ENCODE data around the gene CHD9.

DNA sequence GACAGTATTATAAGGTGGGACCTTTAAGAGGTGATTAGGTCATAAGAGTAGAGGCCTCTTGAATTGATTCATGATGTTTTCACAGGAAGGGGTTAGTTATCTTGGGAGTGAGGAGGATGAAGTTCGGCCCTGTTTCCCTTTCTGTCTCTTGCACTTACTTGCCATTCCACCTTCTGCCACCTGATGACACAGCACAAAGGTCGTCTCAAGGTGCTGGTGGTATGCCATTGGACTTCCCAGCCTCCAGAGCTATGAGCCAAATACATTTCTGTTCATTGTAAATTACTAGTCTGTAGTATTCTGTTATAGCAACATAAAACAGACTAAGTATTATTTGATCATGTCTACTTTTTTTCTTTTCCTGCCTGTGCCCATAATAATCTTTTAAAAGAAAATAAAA, 23.5 kb downstream of the CHD9 start:
- TF ChIP-seq KLF1 (tag by site-specific recombination; IDR thresholded peaks at IDR 0.05) = no peak
- no peak for TF ChIP-seq YY1 (tag by site-specific recombination; IDR thresholded peaks at IDR 0.05)
- TF ChIP-seq ZBTB8A (tag by site-specific recombination; IDR thresholded peaks at IDR 0.05) = no peak
- no peak for TF ChIP-seq ZNF302 (tag by site-specific recombination; IDR thresholded peaks at IDR 0.05; ENCODE audit: low read depth)
- TF ChIP-seq, protein P1, sequence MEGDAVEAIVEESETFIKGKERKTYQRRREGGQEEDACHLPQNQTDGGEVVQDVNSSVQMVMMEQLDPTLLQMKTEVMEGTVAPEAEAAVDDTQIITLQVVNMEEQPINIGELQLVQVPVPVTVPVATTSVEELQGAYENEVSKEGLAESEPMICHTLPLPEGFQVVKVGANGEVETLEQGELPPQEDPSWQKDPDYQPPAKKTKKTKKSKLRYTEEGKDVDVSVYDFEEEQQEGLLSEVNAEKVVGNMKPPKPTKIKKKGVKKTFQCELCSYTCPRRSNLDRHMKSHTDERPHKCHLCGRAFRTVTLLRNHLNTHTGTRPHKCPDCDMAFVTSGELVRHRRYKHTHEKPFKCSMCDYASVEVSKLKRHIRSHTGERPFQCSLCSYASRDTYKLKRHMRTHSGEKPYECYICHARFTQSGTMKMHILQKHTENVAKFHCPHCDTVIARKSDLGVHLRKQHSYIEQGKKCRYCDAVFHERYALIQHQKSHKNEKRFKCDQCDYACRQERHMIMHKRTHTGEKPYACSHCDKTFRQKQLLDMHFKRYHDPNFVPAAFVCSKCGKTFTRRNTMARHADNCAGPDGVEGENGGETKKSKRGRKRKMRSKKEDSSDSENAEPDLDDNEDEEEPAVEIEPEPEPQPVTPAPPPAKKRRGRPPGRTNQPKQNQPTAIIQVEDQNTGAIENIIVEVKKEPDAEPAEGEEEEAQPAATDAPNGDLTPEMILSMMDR (tag by site-specific recombination; IDR thresholded peaks at IDR 0.05) = no peak
- TF ChIP-seq, protein P2, sequence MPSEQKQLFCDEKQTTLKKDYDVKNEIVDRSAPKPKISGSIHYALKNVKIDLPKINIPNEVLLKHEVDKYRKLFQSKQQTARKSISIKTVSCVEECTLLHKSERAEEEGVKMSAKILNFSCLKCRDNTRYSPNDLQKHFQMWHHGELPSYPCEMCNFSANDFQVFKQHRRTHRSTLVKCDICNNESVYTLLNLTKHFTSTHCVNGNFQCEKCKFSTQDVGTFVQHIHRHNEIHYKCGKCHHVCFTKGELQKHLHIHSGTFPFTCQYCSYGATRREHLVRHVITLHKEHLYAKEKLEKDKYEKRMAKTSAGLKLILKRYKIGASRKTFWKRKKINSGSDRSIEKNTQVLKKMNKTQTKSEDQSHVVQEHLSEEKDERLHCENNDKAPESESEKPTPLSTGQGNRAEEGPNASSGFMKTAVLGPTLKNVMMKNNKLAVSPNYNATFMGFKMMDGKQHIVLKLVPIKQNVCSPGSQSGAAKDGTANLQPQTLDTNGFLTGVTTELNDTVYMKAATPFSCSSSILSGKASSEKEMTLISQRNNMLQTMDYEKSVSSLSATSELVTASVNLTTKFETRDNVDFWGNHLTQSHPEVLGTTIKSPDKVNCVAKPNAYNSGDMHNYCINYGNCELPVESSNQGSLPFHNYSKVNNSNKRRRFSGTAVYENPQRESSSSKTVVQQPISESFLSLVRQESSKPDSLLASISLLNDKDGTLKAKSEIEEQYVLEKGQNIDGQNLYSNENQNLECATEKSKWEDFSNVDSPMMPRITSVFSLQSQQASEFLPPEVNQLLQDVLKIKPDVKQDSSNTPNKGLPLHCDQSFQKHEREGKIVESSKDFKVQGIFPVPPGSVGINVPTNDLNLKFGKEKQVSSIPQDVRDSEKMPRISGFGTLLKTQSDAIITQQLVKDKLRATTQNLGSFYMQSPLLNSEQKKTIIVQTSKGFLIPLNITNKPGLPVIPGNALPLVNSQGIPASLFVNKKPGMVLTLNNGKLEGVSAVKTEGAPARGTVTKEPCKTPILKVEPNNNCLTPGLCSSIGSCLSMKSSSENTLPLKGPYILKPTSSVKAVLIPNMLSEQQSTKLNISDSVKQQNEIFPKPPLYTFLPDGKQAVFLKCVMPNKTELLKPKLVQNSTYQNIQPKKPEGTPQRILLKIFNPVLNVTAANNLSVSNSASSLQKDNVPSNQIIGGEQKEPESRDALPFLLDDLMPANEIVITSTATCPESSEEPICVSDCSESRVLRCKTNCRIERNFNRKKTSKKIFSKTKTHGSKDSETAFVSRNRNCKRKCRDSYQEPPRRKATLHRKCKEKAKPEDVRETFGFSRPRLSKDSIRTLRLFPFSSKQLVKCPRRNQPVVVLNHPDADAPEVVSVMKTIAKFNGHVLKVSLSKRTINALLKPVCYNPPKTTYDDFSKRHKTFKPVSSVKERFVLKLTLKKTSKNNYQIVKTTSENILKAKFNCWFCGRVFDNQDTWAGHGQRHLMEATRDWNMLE (tag by site-specific recombination; conservative IDR thresholded peaks at IDR 0.05; ENCODE audit: low read depth) = no peak
- no peak for TF ChIP-seq ZIC2 (tag by site-specific recombination; IDR thresholded peaks at IDR 0.05)
- no peak for TF ChIP-seq MEIS1 (CRISPR knock-in tag; IDR thresholded peaks at IDR 0.05; ENCODE audit: borderline replicate concordance)
- TF ChIP-seq ZNF530 (tag by site-specific recombination; IDR thresholded peaks at IDR 0.05; ENCODE audit: low read depth) = no peak
- TF ChIP-seq ZNF529 (tag by site-specific recombination; IDR thresholded peaks at IDR 0.05; ENCODE audit: insufficient replicate concordance) = no peak

Data from HEK293 (cell line).